Measurements from ENCODE around the gene HMGN5.

The HMGN5 gene

DNA sequence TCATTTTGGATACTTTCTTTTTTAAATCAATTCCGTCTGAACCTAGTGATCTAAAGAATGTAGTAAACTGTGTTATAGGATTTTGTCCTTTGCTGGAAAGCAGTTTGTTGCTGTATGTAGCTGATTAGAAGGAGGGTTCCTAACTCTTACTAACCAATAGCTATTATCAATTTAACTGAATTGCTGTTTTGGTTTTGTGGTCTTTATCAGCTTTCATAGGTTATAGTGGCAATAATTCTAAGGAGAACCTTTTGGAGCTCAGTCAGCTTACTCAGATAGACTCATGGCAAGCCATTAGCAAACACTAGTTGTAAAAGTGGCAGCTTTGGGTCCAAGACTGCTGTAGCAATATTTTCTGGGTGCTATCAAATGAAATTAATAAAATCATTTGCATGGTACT, 29.8 kb upstream of the HMGN5 start:
- DNase-seq (ENCODE audit: low read depth): no peak
- TF ChIP-seq, protein P1, sequence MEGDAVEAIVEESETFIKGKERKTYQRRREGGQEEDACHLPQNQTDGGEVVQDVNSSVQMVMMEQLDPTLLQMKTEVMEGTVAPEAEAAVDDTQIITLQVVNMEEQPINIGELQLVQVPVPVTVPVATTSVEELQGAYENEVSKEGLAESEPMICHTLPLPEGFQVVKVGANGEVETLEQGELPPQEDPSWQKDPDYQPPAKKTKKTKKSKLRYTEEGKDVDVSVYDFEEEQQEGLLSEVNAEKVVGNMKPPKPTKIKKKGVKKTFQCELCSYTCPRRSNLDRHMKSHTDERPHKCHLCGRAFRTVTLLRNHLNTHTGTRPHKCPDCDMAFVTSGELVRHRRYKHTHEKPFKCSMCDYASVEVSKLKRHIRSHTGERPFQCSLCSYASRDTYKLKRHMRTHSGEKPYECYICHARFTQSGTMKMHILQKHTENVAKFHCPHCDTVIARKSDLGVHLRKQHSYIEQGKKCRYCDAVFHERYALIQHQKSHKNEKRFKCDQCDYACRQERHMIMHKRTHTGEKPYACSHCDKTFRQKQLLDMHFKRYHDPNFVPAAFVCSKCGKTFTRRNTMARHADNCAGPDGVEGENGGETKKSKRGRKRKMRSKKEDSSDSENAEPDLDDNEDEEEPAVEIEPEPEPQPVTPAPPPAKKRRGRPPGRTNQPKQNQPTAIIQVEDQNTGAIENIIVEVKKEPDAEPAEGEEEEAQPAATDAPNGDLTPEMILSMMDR (IDR thresholded peaks at IDR 0.05; ENCODE audit: low read length, missing control alignments): no peak
- H3K4me3 ChIP-seq (replicated peaks; ENCODE audit: low read depth, low read length): no peak overlapping the region

GRCh38 chrX:81229901-81230300, 28.2 kb upstream of the HMGN5 start:
- TF ChIP-seq, protein P1 (IDR thresholded peaks at IDR 0.05; ENCODE audit: low read length, missing control alignments): no peak
- DNase-seq (ENCODE audit: low read depth): no peak
- no peak overlapping the region for H3K4me3 ChIP-seq (replicated peaks; ENCODE audit: low read depth, low read length)

DNA sequence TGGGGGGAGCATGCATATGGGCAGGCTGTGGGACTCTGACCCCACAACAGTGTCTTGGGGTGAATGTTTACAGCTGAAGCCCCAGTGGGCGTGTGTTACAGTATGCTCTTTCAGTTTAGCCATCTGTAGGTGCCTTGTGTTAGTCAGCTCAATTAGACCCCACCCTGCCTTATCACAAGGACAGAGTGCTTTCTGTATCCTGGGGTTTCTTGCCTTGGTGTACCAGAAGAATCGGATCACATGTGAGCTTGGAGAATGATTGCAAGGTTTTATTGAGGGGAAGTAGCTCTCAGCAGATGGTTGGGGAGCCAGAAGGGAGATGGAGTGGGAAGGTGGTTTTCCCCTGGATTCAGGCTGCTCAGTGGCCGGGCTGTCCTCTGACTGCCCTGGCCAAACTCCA, 27.5 kb upstream of the HMGN5 start:
- no peak overlapping the region for H3K4me3 ChIP-seq (replicated peaks; ENCODE audit: low read depth, low read length)
- no peak for DNase-seq (ENCODE audit: low read depth)
- TF ChIP-seq, protein P1 (IDR thresholded peaks at IDR 0.05; ENCODE audit: low read length, missing control alignments): no peak

- no peak overlapping the region for H3K4me3 ChIP-seq (replicated peaks; ENCODE audit: low read depth, low read length)
- TF ChIP-seq, protein P1 (IDR thresholded peaks at IDR 0.05; ENCODE audit: low read length, missing control alignments): no peak
- no peak for DNase-seq (ENCODE audit: low read depth)
Observed at GRCh38 chrX:81215685-81216084, 14.0 kb upstream of the HMGN5 start.

- no peak overlapping the region for H3K4me3 ChIP-seq (replicated peaks; ENCODE audit: low read depth, low read length)
- no peak for DNase-seq (ENCODE audit: low read depth)
- TF ChIP-seq, protein P1 (IDR thresholded peaks at IDR 0.05; ENCODE audit: low read length, missing control alignments): no peak
Observed at GRCh38 chrX:81208916-81209315, 7.2 kb upstream of the HMGN5 start.

GRCh38 chrX:81206476-81206875, 4.8 kb upstream of the HMGN5 start:
- DNase-seq (ENCODE audit: low read depth): no peak
- H3K4me3 ChIP-seq (replicated peaks; ENCODE audit: low read depth, low read length): no peak overlapping the region
- TF ChIP-seq, protein P1 (IDR thresholded peaks at IDR 0.05; ENCODE audit: low read length, missing control alignments): no peak

- DNase-seq (ENCODE audit: low read depth): no peak
- no peak overlapping the region for H3K4me3 ChIP-seq (replicated peaks; ENCODE audit: low read depth, low read length)
- TF ChIP-seq, protein P1 (IDR thresholded peaks at IDR 0.05; ENCODE audit: low read length, missing control alignments): no peak
Observed at GRCh38 chrX:81205551-81205950, 3.8 kb upstream of the HMGN5 start.

Data from fibroblast of pulmonary artery (primary cell).